Suprapubic skin (tissue), 4 donors: ENCODE results near the gene APH1B. TPM values are rescaled to one million over a fixed set of nuclear protein-coding genes. Genes with fewer than 3 reads are reported as not detected.
A peak's percentile ranks its signal among the peaks of the same experiment; 100 is the strongest.

Experiments
- DNase-seq, 2 donors: peaks; one replicate each; pipeline ENCODE4 v3.0.0-alpha.2; 2019; ENCODE audit warnings: low spot score in 2 of 2
- H3K27ac ChIP-seq: fragments of 200-600 bp; sonication (generic); one replicate; pipeline ENCODE4 v1.5.1; 2019
- H3K27me3 ChIP-seq: fragments of 200-600 bp; sonication (generic); one replicate; pipeline ENCODE4 v1.5.1; 2019
- H3K36me3 ChIP-seq: fragments of 200-600 bp; sonication (generic); one replicate; pipeline ENCODE4 v1.5.1; 2019
- H3K4me1 ChIP-seq: fragments of 200-600 bp; sonication (generic); one replicate; pipeline ENCODE4 v1.5.1; 2019
- H3K4me3 ChIP-seq: fragments of 200-600 bp; sonication (generic); one replicate; pipeline ENCODE4 v1.5.1; 2019; ENCODE audit warnings: mild to moderate bottlenecking
- H3K9me3 ChIP-seq: fragments of 200-600 bp; sonication (generic); one replicate; pipeline ENCODE4 v1.5.1; 2019
- EP300 ChIP-seq: sonication (generic); formaldehyde crosslinking; IDR thresholded peaks from one replicate; pipeline ENCODE4 v1.6.1; 2017; ENCODE audit warnings: antibody characterized with exemption
- POLR2A ChIP-seq, 2 donors: fragments of 450-650 bp; IDR thresholded peaks; one replicate each; pipeline ENCODE4 v1.6.1; 2017; ENCODE audit warnings: antibody characterized with exemption in 2 of 2, mild to moderate bottlenecking in 2 of 2, moderate library complexity in 2 of 2
- POLR2AphosphoS5 ChIP-seq, 3 donors: sonication (generic); formaldehyde crosslinking; IDR thresholded peaks; one replicate each; pipeline ENCODE4 v1.6.1; 2017; ENCODE audit warnings: antibody characterized with exemption in 3 of 3
- WGBS: methylation state at CpG from one replicate; pipeline ENCODE4 v1.1.5; 2018; 5-methylcytosine and 5-hydroxymethylcytosine counted together
- total RNA-seq, 4 donors: library from RNA; depleted of rRNA; stranded (reverse); fragments of >200 nt; gene quantifications; one replicate each; pipeline ENCODE4 v1.1.0, GENCODE V29; 2016
- TF ChIP-seq, protein P1 (sequence below), 2 donors: fragments of 200-600 bp in 1 of 2; fragments of 450-650 bp in 1 of 2; sonication (generic) in 1 of 2; IDR thresholded peaks; one replicate each; pipeline ENCODE4 v1.5.1; 2016 to 2019; ENCODE audit warnings: antibody characterized with exemption in 2 of 2, mild to moderate bottlenecking in 1 of 2, moderate library complexity in 1 of 2

APH1B gene
- total RNA-seq, 4 donors from 2014 or later, result 4.5 to 12.1 (median 7.1) TPM

DNA sequence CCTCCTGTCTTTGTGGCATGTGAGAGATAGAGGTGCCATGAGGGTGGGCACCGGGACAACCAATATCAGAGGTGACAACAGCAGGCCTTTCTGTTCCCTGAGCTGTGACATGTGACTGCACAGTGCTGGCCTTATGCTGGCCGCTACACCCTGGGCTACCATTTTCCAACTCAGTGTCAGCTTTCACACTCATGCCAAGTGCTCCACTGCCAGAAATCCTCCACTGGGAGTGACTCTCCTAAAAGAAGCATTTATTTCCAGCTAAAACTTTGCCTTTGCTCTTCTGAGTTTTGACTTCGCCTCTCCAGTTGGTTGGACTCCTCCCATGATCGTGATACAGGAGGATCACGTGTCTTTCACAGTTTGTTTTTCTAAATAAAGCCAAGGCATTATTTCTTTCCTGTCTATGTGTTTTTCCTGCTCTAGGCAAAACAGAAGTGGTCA lies 72.8 kb downstream of the APH1B start:
- H3K36me3 ChIP-seq, result no peaks in the 10 kb centered on the region
- H3K27me3 ChIP-seq, result no peaks in the 10 kb centered on the region
- H3K27ac ChIP-seq, result peak overlapping the region; percentile 89
- DNase-seq, result no peak
- TF ChIP-seq POLR2AphosphoS5 (IDR thresholded peaks at IDR 0.05) (peak in 1 of 3 donors; percentile 22), POLR2A (IDR thresholded peaks at IDR 0.05) (no peak), EP300 (no peak)
- TF ChIP-seq, protein P1, sequence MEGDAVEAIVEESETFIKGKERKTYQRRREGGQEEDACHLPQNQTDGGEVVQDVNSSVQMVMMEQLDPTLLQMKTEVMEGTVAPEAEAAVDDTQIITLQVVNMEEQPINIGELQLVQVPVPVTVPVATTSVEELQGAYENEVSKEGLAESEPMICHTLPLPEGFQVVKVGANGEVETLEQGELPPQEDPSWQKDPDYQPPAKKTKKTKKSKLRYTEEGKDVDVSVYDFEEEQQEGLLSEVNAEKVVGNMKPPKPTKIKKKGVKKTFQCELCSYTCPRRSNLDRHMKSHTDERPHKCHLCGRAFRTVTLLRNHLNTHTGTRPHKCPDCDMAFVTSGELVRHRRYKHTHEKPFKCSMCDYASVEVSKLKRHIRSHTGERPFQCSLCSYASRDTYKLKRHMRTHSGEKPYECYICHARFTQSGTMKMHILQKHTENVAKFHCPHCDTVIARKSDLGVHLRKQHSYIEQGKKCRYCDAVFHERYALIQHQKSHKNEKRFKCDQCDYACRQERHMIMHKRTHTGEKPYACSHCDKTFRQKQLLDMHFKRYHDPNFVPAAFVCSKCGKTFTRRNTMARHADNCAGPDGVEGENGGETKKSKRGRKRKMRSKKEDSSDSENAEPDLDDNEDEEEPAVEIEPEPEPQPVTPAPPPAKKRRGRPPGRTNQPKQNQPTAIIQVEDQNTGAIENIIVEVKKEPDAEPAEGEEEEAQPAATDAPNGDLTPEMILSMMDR (IDR thresholded peaks at IDR 0.05), result no peak
- H3K4me1 ChIP-seq, result peaks cover 81% of the 10 kb centered on the region
- H3K9me3 ChIP-seq, result no peaks in the 10 kb centered on the region
- H3K4me3 ChIP-seq, result no peak overlapping the region
- WGBS, result 21% methylated on average over 5 of the region's 5 CpGs

- Histone ChIP-seq H3K9me3 (no peaks in the 10 kb centered on the region), H3K4me1 (peaks cover 79% of the 10 kb centered on the region), H3K36me3 (no peaks in the 10 kb centered on the region), H3K4me3 (no peak overlapping the region), H3K27ac (peak overlapping the region; percentile 89), H3K27me3 (no peaks in the 10 kb centered on the region)
- 53% methylated on average over 4 of the region's 4 CpGs for WGBS
- TF ChIP-seq EP300, result no peak
- TF ChIP-seq POLR2AphosphoS5 (IDR thresholded peaks at IDR 0.05), result peak in 1 of 3 donors; percentile 57
- no peak for DNase-seq
These were observed 73.8 kb downstream of the APH1B start for GRCh38 chr15:63351170-63351569.

GRCh38 chr15:63352808-63353207 lies 75.4 kb downstream of the APH1B start:
- peaks cover 76% of the 10 kb centered on the region for H3K4me1 ChIP-seq

DNA sequence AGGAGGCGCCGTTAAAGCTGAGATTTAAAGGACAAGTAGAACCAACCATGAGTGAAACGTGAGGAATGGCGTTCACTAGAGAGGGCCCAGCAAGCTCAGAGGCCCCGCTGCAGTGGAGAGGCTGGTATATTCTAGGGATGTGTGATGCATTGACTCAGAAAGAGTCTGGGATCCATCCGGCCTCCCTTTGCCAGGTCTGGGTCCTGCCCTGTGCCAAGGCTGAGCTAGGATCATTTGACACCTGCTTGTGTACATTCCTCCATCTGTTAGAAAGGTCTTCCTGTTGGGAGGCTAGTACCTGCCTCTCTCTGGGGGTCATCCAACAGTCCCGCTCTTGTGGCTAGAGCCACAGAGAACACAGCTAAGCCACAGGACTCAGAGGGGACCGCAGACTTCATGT lies 75.9 kb downstream of the APH1B start:
- Histone ChIP-seq H3K4me1 (peaks cover 71% of the 10 kb centered on the region), H3K4me3 (no peak overlapping the region), H3K27ac (no peak overlapping the region), H3K9me3 (no peaks in the 10 kb centered on the region), H3K27me3 (no peaks in the 10 kb centered on the region), H3K36me3 (no peaks in the 10 kb centered on the region)
- no peak for DNase-seq
- TF ChIP-seq EP300, result no peak
- no peak for TF ChIP-seq POLR2AphosphoS5 (IDR thresholded peaks at IDR 0.05)
- TF ChIP-seq, protein P1 (IDR thresholded peaks at IDR 0.05), result no peak
- WGBS, result 76% methylated on average over 8 of the region's 8 CpGs

More at GRCh38 chr15:63352808-63353207, 75.4 kb downstream of the APH1B start:
- Histone ChIP-seq H3K36me3 (no peaks in the 10 kb centered on the region), H3K27me3 (no peaks in the 10 kb centered on the region), H3K9me3 (no peaks in the 10 kb centered on the region), H3K4me3 (no peak overlapping the region), H3K27ac (peak overlapping the region; percentile 89)
- DNase-seq, result no peak
- TF ChIP-seq EP300 (no peak), POLR2AphosphoS5 (IDR thresholded peaks at IDR 0.05) (no peak), POLR2A (IDR thresholded peaks at IDR 0.05) (no peak)
- TF ChIP-seq, protein P1 (IDR thresholded peaks at IDR 0.05), result no peak
- WGBS, result 84% methylated on average over 4 of the region's 4 CpGs

DNA sequence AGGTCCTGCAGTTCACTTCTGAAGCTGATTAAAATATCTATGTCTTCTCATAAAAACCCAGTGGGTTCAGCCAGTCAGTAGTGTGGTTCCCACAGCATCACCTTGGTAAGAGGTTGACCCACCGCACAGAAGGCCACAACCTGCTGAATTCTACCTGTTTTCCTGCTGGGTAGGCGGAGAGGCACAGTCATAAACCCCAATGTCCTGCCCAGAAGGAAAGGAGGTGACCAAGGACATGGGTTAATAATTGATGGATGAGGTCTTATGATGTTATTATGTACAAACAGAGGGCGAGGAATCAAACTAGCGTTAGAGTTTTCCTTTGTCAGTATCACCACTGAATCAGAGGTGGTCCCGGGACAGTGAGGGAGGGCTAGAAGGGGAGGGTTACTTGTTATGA lies 76.5 kb downstream of the APH1B start:
- no peak overlapping the region for H3K27ac ChIP-seq

More for the DNA sequence above, 76.5 kb downstream of the APH1B start:
- Histone ChIP-seq H3K9me3 (no peaks in the 10 kb centered on the region), H3K36me3 (no peaks in the 10 kb centered on the region), H3K4me1 (peaks cover 65% of the 10 kb centered on the region), H3K4me3 (no peak overlapping the region), H3K27me3 (no peaks in the 10 kb centered on the region)
- WGBS, result 88% methylated on average over 5 of the region's 5 CpGs
- DNase-seq, result no peak
- TF ChIP-seq, protein P1 (IDR thresholded peaks at IDR 0.05), result no peak
- TF ChIP-seq EP300, result no peak
- no peak for TF ChIP-seq POLR2AphosphoS5 (IDR thresholded peaks at IDR 0.05)
- TF ChIP-seq POLR2A (IDR thresholded peaks at IDR 0.05), result no peak
